WTC11 (cell line): ENCODE data around the gene TAL1.

Source experiments
- ATF3 ChIP-seq: sonication (generic); formaldehyde crosslinking; conservative IDR thresholded peaks from 2 replicates; pipeline ENCODE4 v1.8.1; 2022; ENCODE audit warnings: mild to moderate bottlenecking, missing genetic modification reagents
- CTCF ChIP-seq: fragments of 200-600 bp; IDR thresholded peaks from 2 replicates; pipeline ENCODE4 v1.8.0; 2022; ENCODE audit warnings: antibody characterized with exemption
- ETV6 ChIP-seq: sonication (generic); formaldehyde crosslinking; IDR thresholded peaks from 2 replicates; pipeline ENCODE4 v1.8.1; 2022; ENCODE audit warnings: mild to moderate bottlenecking, missing genetic modification reagents
- IRF2 ChIP-seq: sonication (generic); formaldehyde crosslinking; IDR thresholded peaks from 2 replicates; pipeline ENCODE4 v1.8.0; 2022; ENCODE audit warnings: low read depth, missing genetic modification reagents, borderline replicate concordance
- JUN ChIP-seq: sonication (generic); formaldehyde crosslinking; IDR thresholded peaks from 2 replicates; pipeline ENCODE4 v1.8.0; 2023; ENCODE audit warnings: mild to moderate bottlenecking, missing genetic modification reagents
- SMAD4 ChIP-seq: sonication (generic); formaldehyde crosslinking; IDR thresholded peaks from 2 replicates; pipeline ENCODE4 v1.8.0; 2022; ENCODE audit warnings: mild to moderate bottlenecking, missing genetic modification reagents
- ZNF121 ChIP-seq: sonication (generic); formaldehyde crosslinking; IDR thresholded peaks from 2 replicates; pipeline ENCODE4 v1.8.0; 2023; ENCODE audit warnings: missing genetic modification reagents
- TF ChIP-seq, protein P1 (sequence below): sonication (generic); formaldehyde crosslinking; IDR thresholded peaks from 2 replicates; pipeline ENCODE4 v1.8.1; 2023; ENCODE audit warnings: mild to moderate bottlenecking, missing genetic modification reagents, moderate library complexity

DNA sequence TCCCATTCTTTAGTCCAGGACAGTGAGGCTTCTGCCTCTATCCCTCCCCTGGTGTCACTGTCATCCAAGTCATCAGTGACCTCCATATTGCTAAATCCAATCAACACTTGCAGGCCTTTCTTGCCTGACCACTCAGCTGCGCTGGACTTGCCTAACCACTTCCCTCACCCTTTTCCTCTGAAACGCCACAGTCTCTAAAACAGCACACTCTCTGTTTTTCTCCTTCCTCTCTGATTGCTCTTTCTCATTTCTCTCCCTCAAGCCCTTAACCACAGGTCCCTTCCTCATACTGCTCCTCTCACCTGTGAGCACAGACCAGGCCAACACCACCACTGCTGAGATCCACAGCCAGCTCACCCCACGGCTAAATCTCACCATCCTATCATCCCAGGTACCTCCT, 17.5 kb downstream of the TAL1 start:
- TF ChIP-seq IRF2 (CRISPR knock-in tag): no peak
- no peak for TF ChIP-seq CTCF
- no peak for TF ChIP-seq SMAD4
- no peak for TF ChIP-seq JUN (CRISPR knock-in tag)
- no peak for TF ChIP-seq ZNF121 (CRISPR knock-in tag)
- no peak for TF ChIP-seq ETV6 (CRISPR knock-in tag)
- TF ChIP-seq, protein P1, sequence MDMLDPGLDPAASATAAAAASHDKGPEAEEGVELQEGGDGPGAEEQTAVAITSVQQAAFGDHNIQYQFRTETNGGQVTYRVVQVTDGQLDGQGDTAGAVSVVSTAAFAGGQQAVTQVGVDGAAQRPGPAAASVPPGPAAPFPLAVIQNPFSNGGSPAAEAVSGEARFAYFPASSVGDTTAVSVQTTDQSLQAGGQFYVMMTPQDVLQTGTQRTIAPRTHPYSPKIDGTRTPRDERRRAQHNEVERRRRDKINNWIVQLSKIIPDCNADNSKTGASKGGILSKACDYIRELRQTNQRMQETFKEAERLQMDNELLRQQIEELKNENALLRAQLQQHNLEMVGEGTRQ (CRISPR knock-in tag): no peak
- no peak for TF ChIP-seq ATF3
